HepG2 (cell line): ENCODE measurements around the gene RAD17. TPM values are rescaled to one million over a fixed set of nuclear protein-coding genes. Genes with fewer than 3 reads are reported as not detected.
A peak's percentile ranks its signal among the peaks of the same experiment; 100 is the strongest.

ENCODE experiments used
- ATAC-seq: fragments of 200-7000 bp; cut with Tn5 transposase; 3 replicates; pipeline ENCODE4 v1.9.1; 2020; ENCODE audit warnings: mild to moderate bottlenecking, moderate library complexity
- BruUV-seq: library from RNA; stranded (reverse); fragments of 400-500 nt; replicated peaks from 2 replicates; lab custom pipeline; 2021; lab: Mats Ljungman, UMichigan
- CTCF ChIA-PET: fragments of 300-600 bp; formaldehyde crosslinking; extraction: SDS; loops from one replicate; lab custom pipeline; 2021; ENCODE audit warnings: low total read pairs, inconsistent platforms, low intra/inter-chr PET ratio; lab: Yijun Ruan, JAX
- POLR2A ChIA-PET: fragments of 350-600 bp; sonication (Branson Sonifier 250); formaldehyde crosslinking; loops from one replicate; lab custom pipeline; 2020; ENCODE audit warnings: antibody characterized with exemption, inconsistent platforms; lab: Yijun Ruan, JAX
- DNase-seq: peaks from one replicate; pipeline ENCODE4 v3.0.0-alpha.2; 2015; ENCODE audit warnings: low spot score
- FAIRE-seq: peaks from 3 replicates; lab custom pipeline; 2011; peaks lifted over from hg19 to GRCh38; lab: Jason Lieb, UNC
- H2AFZ ChIP-seq: one replicate; pipeline ENCODE4 v1.6.1; 2011; ENCODE audit warnings: low read length, inconsistent platforms
- H3K27ac ChIP-seq: fragments of 300-600 bp; 3 replicates; pipeline ENCODE4 v1.8.0; 2011; ENCODE audit warnings: mixed run types, mild to moderate bottlenecking, mixed read lengths, low read length, inconsistent platforms; ENCODE audit not compliant: insufficient read depth; ENCODE audit errors: extremely low read length
- H3K27me3 ChIP-seq, 2 experiments: fragments of 200-600 bp in 1 of 2; 2 replicates in 1 of 2; 3 replicates in 1 of 2; pipeline versions ENCODE4 v1.6.0 to v1.8.0; 2011; ENCODE audit warnings: low read length in 2 of 2, mild to moderate bottlenecking in 2 of 2, moderate library complexity in 2 of 2, inconsistent platforms in 1 of 2; ENCODE audit not compliant: insufficient read depth in 2 of 2, control insufficient read depth in 1 of 2
- H3K36me3 ChIP-seq, 2 experiments: fragments of 200-600 bp in 1 of 2; replicated peaks in 1 of 2; 2 replicates in 1 of 2; 3 replicates in 1 of 2; pipeline versions ENCODE4 v1.5.1 to v1.8.0; 2011; ENCODE audit warnings: low read length in 2 of 2, inconsistent platforms in 1 of 2; ENCODE audit not compliant: insufficient read depth in 2 of 2, control insufficient read depth in 1 of 2
- H3K4me1 ChIP-seq: 2 replicates; pipeline ENCODE4 v1.5.1; 2012; ENCODE audit warnings: low read length, inconsistent platforms; ENCODE audit not compliant: insufficient read depth
- H3K4me2 ChIP-seq: 2 replicates; pipeline ENCODE4 v1.6.0; 2011; ENCODE audit warnings: low read depth, low read length, inconsistent platforms
- H3K4me3 ChIP-seq, 3 experiments: fragments of 200-600 bp in 1 of 3; sonication (generic), shearing (Covaris generic) in 1 of 3; replicated peaks in 1 of 3; 2 replicates each; pipeline ENCODE4 v1.5.1; 2011 to 2016; ENCODE audit warnings: low read length in 3 of 3, inconsistent platforms in 2 of 3, low read depth in 2 of 3, mild to moderate bottlenecking in 2 of 3, control low read depth in 1 of 3, mixed read lengths in 1 of 3; ENCODE audit not compliant: insufficient read depth in 1 of 3
- H3K79me2 ChIP-seq: one replicate; pipeline ENCODE4 v1.6.1; 2011; ENCODE audit warnings: low read length, inconsistent platforms; ENCODE audit not compliant: insufficient read depth
- H3K9ac ChIP-seq: 2 replicates; pipeline ENCODE4 v1.6.0; 2011; ENCODE audit warnings: mild to moderate bottlenecking, low read depth, low read length, inconsistent platforms; ENCODE audit not compliant: insufficient read depth
- H3K9me3 ChIP-seq: 2 replicates; pipeline ENCODE4 v1.5.1; 2012; ENCODE audit warnings: mild to moderate bottlenecking, low read length
- H4K20me1 ChIP-seq: 2 replicates; pipeline ENCODE4 v1.6.0; 2011; ENCODE audit warnings: inconsistent platforms, mild to moderate bottlenecking, low read length, moderate library complexity; ENCODE audit not compliant: insufficient read depth
- ATAD3A ChIP-seq: sonication (generic); formaldehyde crosslinking; IDR thresholded peaks from 2 replicates; pipeline ENCODE4 v1.4.0; 2020; ENCODE audit warnings: missing genetic modification reagents
- ATF7 ChIP-seq, 2 experiments: fragments of 450-650 bp in 1 of 2; sonication (generic) in 1 of 2; formaldehyde crosslinking in 1 of 2; IDR thresholded peaks; 2 replicates each; pipeline versions ENCODE4 v1.4.0 to v1.6.1; 2016 to 2020; ENCODE audit warnings: antibody characterized with exemption in 1 of 2, mild to moderate bottlenecking in 1 of 2, missing genetic modification reagents in 1 of 2
- CREB1 ChIP-seq, 2 experiments: fragments of 450-650 bp in 1 of 2; IDR thresholded peaks; 2 replicates each; pipeline ENCODE4 v1.6.1; 2016 to 2017; ENCODE audit warnings: control low read depth in 1 of 2, mild to moderate bottlenecking in 1 of 2, missing compliant biosample characterization in 1 of 2, missing genetic modification characterization in 1 of 2
- FOSL2 ChIP-seq: sonication (generic); formaldehyde crosslinking; IDR thresholded peaks from 2 replicates; pipeline ENCODE4 v1.4.0; 2020; ENCODE audit warnings: missing genetic modification reagents
- HOXA3 ChIP-seq: sonication (generic); formaldehyde crosslinking; IDR thresholded peaks from 2 replicates; pipeline ENCODE4 v1.5.0; 2020; ENCODE audit warnings: missing genetic modification reagents
- KAT2B ChIP-seq: fragments of 150-350 bp; IDR thresholded peaks from 2 replicates; pipeline ENCODE4 v1.6.1; 2014; ENCODE audit warnings: low read depth, low read length, borderline replicate concordance
- KMT2A ChIP-seq: sonication (generic); formaldehyde crosslinking; IDR thresholded peaks from 2 replicates; pipeline ENCODE4 v1.4.0; 2020; ENCODE audit warnings: missing genetic modification reagents
- MAFF ChIP-seq: IDR thresholded peaks from 2 replicates; pipeline ENCODE4 v1.6.1; 2011; ENCODE audit warnings: low read depth, low read length, improper control_type of control experiment
- MAFK ChIP-seq, 2 experiments: IDR thresholded peaks in 1 of 2; conservative IDR thresholded peaks in 1 of 2; 2 replicates each; pipeline ENCODE4 v1.6.1; 2011; ENCODE audit warnings: improper control_type of control experiment in 2 of 2, low read length in 2 of 2
- POGZ ChIP-seq: sonication (generic); formaldehyde crosslinking; IDR thresholded peaks from 2 replicates; pipeline ENCODE4 v1.4.0; 2020; ENCODE audit warnings: mild to moderate bottlenecking, missing genetic modification reagents
- ZFYVE20 ChIP-seq: sonication (generic); formaldehyde crosslinking; IDR thresholded peaks from 2 replicates; pipeline ENCODE4 v1.8.0; 2023; ENCODE audit warnings: low read depth, mild to moderate bottlenecking, moderate library complexity, missing genetic modification reagents, borderline replicate concordance
- ZNF556 ChIP-seq: sonication (generic); formaldehyde crosslinking; IDR thresholded peaks from 2 replicates; pipeline ENCODE4 v1.4.0; 2020; ENCODE audit warnings: mild to moderate bottlenecking, missing genetic modification reagents, borderline replicate concordance
- WGBS: methylation state at CpG from one replicate; pipeline ENCODE4 v1.1.6; 2017; ENCODE audit warnings: low lambda C conversion rate; 5-methylcytosine and 5-hydroxymethylcytosine counted together
- in situ Hi-C: cut with HindIII; loops from 2 replicates; pipeline ENCODE4 v1.10.0; 2017; ENCODE audit warnings: low pct_unique_long_range_greater_than_20kb; ENCODE audit not compliant: extremely low pct_ligation_motif_present
- intact Hi-C: fragments of 100-400 bp; cut with micrococcal nuclease; formaldehyde crosslinking; loops from one replicate; pipeline ENCODE4 v1.10.0; 2022; ENCODE audit not compliant: unreplicated experiment
- polyA plus RNA-seq, 8 experiments: library from polyadenylated mRNA; depleted of rRNA in 3 of 8; stranded (reverse) in 7 of 8; unstranded in 1 of 8; fragments of >200 nt; fragmentation: Illumina TruSeq in 4 of 8; extraction: Trizol in 4 of 8; gene quantifications; 2 replicates each; pipeline versions ENCODE4 v1.2.1 to v1.2.3, GENCODE V29; 2011 to 2016; ENCODE audit warnings: low read depth in 4 of 8, missing spikeins in 1 of 8, mixed read lengths in 1 of 8; ENCODE audit not compliant: insufficient read depth in 1 of 8
- total RNA-seq, 5 experiments: library from RNA; depleted of rRNA; stranded (reverse); fragments of >200 nt; fragmentation: Illumina TruSeq; extraction: Trizol; gene quantifications; 2 replicates each; pipeline ENCODE4 v1.2.3, GENCODE V29; 2016; ENCODE audit warnings: low read depth in 1 of 5
- TF ChIP-seq, protein P1 (sequence below): sonication (generic); formaldehyde crosslinking; conservative IDR thresholded peaks from 2 replicates; pipeline ENCODE4 v1.4.0; 2020; ENCODE audit warnings: mild to moderate bottlenecking, missing genetic modification reagents, moderate library complexity
- TF ChIP-seq, protein P2 (sequence below): sonication (generic); formaldehyde crosslinking; IDR thresholded peaks from 2 replicates; pipeline ENCODE4 v1.4.0; 2020; ENCODE audit warnings: missing genetic modification reagents

The RAD17 gene
- total and polyA plus RNA-seq, 2 of the 13 experiments (the other 11 are each of a cell fraction or from before 2014, with no cell fraction given), result 24.0 to 25.9 TPM

DNA sequence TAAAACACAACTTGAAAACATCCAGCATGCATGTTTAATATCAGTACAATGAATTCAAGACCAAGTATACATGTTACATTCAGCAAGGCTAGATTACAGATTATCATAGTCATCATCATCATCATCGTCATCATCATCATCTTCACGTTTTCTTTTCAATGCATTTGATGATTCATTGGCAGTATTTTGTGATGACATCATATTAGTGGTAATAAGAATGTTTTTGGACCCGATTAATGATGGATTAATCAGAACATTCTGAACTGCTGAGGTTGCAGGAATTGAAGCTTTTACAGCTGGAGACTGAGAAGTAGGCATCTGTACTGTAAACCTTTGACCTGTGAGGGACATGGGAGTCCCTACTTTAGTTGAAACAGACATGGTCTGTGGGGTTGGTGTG, 4.8 kb upstream of the RAD17 start:
- Histone ChIP-seq H3K27ac (no peak overlapping the region), H3K79me2 (peaks cover 76% of the 10 kb centered on the region), H3K36me3 (peaks cover 6 to 42% of the 10 kb centered on the region in 2 experiments; a peak in 4 of 5 replicates), H3K4me1 (peaks cover 22% of the 10 kb centered on the region), H3K9me3 (no peaks in the 10 kb centered on the region), H3K9ac (no peak overlapping the region)
- CTCF ChIA-PET, result no interaction called here
- no peak for FAIRE-seq
- 96% methylated on average over 3 of the region's 3 CpGs for WGBS
- TF ChIP-seq ZNF556 (CRISPR knock-in tag) (no peak), ATF7 (IDR thresholded peaks at IDR 0.05) (peak; percentile 94), ATF7 (CRISPR knock-in tag; IDR thresholded peaks at IDR 0.05) (no peak), MAFF (peak; percentile 83), HOXA3 (CRISPR knock-in tag) (no peak), KMT2A (CRISPR knock-in tag) (no peak), ATAD3A (CRISPR knock-in tag) (no peak), FOSL2 (CRISPR knock-in tag) (no peak), POGZ (CRISPR knock-in tag) (no peak), KAT2B (no peak), MAFK (conservative IDR thresholded peaks at IDR 0.05 in 1 of 2, IDR thresholded peaks at IDR 0.05 in 1 of 2; ENCODE audit: low read length in 2 of 2) (peak; percentile 71 to 86), ZFYVE20 (no peak), CREB1 (IDR thresholded peaks at IDR 0.05) (peak; percentile 87), CREB1 (CRISPR knock-in tag; IDR thresholded peaks at IDR 0.05) (no peak)
- TF ChIP-seq, protein P1, sequence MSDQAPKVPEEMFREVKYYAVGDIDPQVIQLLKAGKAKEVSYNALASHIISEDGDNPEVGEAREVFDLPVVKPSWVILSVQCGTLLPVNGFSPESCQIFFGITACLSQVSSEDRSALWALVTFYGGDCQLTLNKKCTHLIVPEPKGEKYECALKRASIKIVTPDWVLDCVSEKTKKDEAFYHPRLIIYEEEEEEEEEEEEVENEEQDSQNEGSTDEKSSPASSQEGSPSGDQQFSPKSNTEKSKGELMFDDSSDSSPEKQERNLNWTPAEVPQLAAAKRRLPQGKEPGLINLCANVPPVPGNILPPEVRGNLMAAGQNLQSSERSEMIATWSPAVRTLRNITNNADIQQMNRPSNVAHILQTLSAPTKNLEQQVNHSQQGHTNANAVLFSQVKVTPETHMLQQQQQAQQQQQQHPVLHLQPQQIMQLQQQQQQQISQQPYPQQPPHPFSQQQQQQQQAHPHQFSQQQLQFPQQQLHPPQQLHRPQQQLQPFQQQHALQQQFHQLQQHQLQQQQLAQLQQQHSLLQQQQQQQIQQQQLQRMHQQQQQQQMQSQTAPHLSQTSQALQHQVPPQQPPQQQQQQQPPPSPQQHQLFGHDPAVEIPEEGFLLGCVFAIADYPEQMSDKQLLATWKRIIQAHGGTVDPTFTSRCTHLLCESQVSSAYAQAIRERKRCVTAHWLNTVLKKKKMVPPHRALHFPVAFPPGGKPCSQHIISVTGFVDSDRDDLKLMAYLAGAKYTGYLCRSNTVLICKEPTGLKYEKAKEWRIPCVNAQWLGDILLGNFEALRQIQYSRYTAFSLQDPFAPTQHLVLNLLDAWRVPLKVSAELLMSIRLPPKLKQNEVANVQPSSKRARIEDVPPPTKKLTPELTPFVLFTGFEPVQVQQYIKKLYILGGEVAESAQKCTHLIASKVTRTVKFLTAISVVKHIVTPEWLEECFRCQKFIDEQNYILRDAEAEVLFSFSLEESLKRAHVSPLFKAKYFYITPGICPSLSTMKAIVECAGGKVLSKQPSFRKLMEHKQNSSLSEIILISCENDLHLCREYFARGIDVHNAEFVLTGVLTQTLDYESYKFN (CRISPR knock-in tag), result no peak
- TF ChIP-seq, protein P2, sequence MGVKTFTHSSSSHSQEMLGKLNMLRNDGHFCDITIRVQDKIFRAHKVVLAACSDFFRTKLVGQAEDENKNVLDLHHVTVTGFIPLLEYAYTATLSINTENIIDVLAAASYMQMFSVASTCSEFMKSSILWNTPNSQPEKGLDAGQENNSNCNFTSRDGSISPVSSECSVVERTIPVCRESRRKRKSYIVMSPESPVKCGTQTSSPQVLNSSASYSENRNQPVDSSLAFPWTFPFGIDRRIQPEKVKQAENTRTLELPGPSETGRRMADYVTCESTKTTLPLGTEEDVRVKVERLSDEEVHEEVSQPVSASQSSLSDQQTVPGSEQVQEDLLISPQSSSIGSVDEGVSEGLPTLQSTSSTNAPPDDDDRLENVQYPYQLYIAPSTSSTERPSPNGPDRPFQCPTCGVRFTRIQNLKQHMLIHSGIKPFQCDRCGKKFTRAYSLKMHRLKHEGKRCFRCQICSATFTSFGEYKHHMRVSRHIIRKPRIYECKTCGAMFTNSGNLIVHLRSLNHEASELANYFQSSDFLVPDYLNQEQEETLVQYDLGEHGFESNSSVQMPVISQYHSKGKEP (CRISPR knock-in tag), result no peak
- TF ChIP-seq, all 625 proteins: peak for 4
- no peak for DNase-seq
- Histone ChIP-seq H4K20me1 (peaks cover 12% of the 10 kb centered on the region), H3K4me2 (no peak overlapping the region), H3K4me3 (no peak overlapping the region), H3K27me3 (no peaks in the 10 kb centered on the region; a peak in 1 of 5 replicates), H2AFZ (no peak overlapping the region)
- no TSS peak for BruUV-seq
- intact Hi-C loops, result no loop called here
- POLR2A ChIA-PET, result no interaction called here
- in situ Hi-C loops, result no loop called here
- no peak for ATAC-seq
